ENCODE data around the gene SCEL.

- TF ChIP-seq CTCF (IDR thresholded peaks at IDR 0.05; ENCODE audit: low read depth, low read length, poor library complexity, severe bottlenecking) (no peak), EZH2phosphoT487 (IDR thresholded peaks at IDR 0.05; ENCODE audit: borderline replicate concordance, low read length) (no peak)
Observed at GRCh38 chr13:77515785-77516184, 19.7 kb upstream of the SCEL start.

Measured in DOHH2 (cell line).